AG10803 (cell line): ENCODE results near the gene DENND10.

Experiments
- DNase-seq: peaks from one replicate; pipeline ENCODE4 v3.0.0; 2010; ENCODE audit warnings: low read depth
- H3K4me3 ChIP-seq: 2 replicates; pipeline ENCODE4 v1.5.1; 2011; ENCODE audit warnings: mild to moderate bottlenecking, low read length, control low read depth
- TF ChIP-seq, protein P1 (sequence below): conservative IDR thresholded peaks from 2 replicates; pipeline ENCODE4 v1.5.1; 2011; ENCODE audit warnings: mild to moderate bottlenecking, low read length, control low read depth, inconsistent platforms

Gene DENND10

GRCh38 chr10:119162452-119163092, 58.7 kb downstream of the DENND10 start:
- H3K4me3 ChIP-seq, result no peak overlapping the region
- no peak for DNase-seq
- TF ChIP-seq, protein P1, sequence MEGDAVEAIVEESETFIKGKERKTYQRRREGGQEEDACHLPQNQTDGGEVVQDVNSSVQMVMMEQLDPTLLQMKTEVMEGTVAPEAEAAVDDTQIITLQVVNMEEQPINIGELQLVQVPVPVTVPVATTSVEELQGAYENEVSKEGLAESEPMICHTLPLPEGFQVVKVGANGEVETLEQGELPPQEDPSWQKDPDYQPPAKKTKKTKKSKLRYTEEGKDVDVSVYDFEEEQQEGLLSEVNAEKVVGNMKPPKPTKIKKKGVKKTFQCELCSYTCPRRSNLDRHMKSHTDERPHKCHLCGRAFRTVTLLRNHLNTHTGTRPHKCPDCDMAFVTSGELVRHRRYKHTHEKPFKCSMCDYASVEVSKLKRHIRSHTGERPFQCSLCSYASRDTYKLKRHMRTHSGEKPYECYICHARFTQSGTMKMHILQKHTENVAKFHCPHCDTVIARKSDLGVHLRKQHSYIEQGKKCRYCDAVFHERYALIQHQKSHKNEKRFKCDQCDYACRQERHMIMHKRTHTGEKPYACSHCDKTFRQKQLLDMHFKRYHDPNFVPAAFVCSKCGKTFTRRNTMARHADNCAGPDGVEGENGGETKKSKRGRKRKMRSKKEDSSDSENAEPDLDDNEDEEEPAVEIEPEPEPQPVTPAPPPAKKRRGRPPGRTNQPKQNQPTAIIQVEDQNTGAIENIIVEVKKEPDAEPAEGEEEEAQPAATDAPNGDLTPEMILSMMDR, result no peak

- TF ChIP-seq, protein P1, result no peak
- peak; percentile 55 for DNase-seq
- peak within 1 kb of the TSS; percentile 76 for H3K4me3 ChIP-seq
Measured at GRCh38 chr10:119165171-119166117, 61.5 kb downstream of the DENND10 start, which contains the start of gene SFXN4. TSS of gene SFXN4 (minus strand) at chr10:119165714. CDS start at chr10:119165647, 67 bp downstream.

DNA sequence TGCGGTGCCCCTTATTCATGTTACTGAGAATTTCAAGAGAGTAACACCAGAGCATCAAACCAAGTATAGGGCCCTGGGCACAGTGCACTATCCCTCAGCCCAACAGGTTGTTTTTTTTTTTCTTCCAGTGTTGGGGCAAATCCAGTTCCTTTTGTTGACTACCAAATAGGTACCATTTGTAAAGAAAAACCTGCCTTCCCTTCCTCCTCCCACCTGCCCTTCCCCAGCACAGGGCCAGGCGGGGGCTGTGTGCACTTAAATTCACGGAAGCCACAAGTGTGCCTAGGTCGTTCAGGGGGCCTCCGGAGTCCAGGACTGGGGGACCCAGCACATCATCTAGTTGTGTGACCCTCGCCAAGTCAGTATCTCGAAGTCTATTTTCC, 62.2 kb downstream of the DENND10 start:
- TF ChIP-seq, protein P1, result no peak
- peak overlapping the region; percentile 76 for H3K4me3 ChIP-seq
- DNase-seq, result no peak

DNA sequence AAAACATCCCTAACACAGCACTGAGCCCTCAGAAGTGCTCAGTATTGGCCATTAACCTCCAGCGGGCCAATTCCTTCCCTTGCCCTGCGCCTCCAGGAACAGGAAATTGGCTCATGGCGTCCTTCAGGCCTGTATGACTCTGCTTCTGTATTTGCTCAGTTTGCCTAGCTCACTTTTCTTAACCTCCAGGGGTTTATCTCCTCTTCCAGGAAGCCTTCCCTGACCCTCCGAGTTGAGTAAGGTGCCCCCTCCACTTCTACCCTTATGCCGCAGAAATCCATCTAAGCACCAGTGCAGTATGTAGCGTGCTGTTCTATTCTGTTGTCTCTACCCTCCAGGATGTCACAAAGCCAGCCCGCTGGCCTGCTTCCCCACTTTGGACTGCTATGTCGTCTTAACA, 62.7 kb downstream of the DENND10 start:
- no peak for DNase-seq
- H3K4me3 ChIP-seq, result no peak overlapping the region
- TF ChIP-seq, protein P1, result no peak

DNA sequence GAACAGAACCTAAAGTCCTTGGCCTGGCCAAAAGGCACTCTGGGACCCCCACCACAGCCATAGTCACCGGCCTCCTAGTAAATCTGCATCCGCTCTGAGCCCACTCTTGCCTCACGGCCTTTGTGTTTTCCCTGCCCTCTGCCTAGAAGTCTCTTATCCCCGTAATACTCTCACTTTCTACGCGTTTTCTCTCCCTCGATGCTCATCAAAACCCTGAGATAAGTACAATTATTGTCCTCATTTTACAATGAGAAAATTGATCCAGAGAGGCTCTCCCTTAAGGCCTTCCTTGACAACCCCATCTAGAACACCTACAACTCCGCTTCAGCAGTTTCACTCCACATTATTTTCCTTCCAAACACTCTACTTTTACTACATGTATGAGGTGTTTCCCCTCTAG, 63.1 kb downstream of the DENND10 start:
- TF ChIP-seq, protein P1, result no peak
- DNase-seq, result no peak
- H3K4me3 ChIP-seq, result no peak overlapping the region

GRCh38 chr10:119174109-119174508, 70.2 kb downstream of the DENND10 start:
- no peak overlapping the region for H3K4me3 ChIP-seq

More at GRCh38 chr10:119174109-119174508, 70.2 kb downstream of the DENND10 start:
- no peak for DNase-seq
- TF ChIP-seq, protein P1, result no peak
